Hematopoietic multipotent progenitor cell treated with erythropoietin and hydrocortisone succinate and interleukin-3 and kit ligand, for 4 days (in vitro differentiated cells): ENCODE measurements around the gene ICOSLG.
"Not testable (repeated sequence)": the region's sequence is repeated elsewhere in the genome, so short reads cannot be mapped to it uniquely, and the experiment has no call there.

ENCODE experiments used
- DNase-seq: peaks from one replicate; pipeline ENCODE4 v3.0.0-alpha.2; 2015

The ICOSLG gene

GRCh38 chr21:44263768-44264167 lies 23.0 kb upstream of the ICOSLG start:
- DNase-seq = no peak

GRCh38 chr21:44263221-44263760 lies 22.5 kb upstream of the ICOSLG start:
- DNase-seq = no peak

- DNase-seq = no peak
These were observed 21.8 kb upstream of the ICOSLG start for GRCh38 chr21:44262338-44263056.

GRCh38 chr21:44261675-44262295 lies 21.0 kb upstream of the ICOSLG start, which contains the start of gene DNMT3L:
DNMT3L (minus strand) TSS chr21:44261897; CDS start chr21:44261259, 638 bp downstream.
- no peak for DNase-seq

- DNase-seq = no peak
These were observed 20.3 kb upstream of the ICOSLG start for GRCh38 chr21:44260791-44261631.

GRCh38 chr21:44260066-44260465 lies 19.3 kb upstream of the ICOSLG start:
- no peak for DNase-seq

- DNase-seq = no peak
These were observed 18.5 kb upstream of the ICOSLG start for GRCh38 chr21:44259082-44259705.

- DNase-seq = no peak
These were observed 17.4 kb upstream of the ICOSLG start for GRCh38 chr21:44258056-44258725.

- DNase-seq = no peak
These were observed 14.8 kb upstream of the ICOSLG start for GRCh38 chr21:44255511-44255981.

- DNase-seq = no peak
These were observed 13.3 kb upstream of the ICOSLG start for GRCh38 chr21:44253832-44254710.

GRCh38 chr21:44249204-44250037 lies 8.7 kb upstream of the ICOSLG start:
- DNase-seq = not testable (repeated sequence)

GRCh38 chr21:44247904-44248303 lies 7.2 kb upstream of the ICOSLG start:
- DNase-seq = not testable (repeated sequence)

GRCh38 chr21:44243980-44244379 lies 3.2 kb upstream of the ICOSLG start:
- DNase-seq = not testable (repeated sequence)

- not testable (repeated sequence) for DNase-seq
These were observed 538 bp upstream of the ICOSLG start for GRCh38 chr21:44241281-44241680.

- DNase-seq = not testable (repeated sequence)
These were observed 390 bp downstream of the ICOSLG start for GRCh38 chr21:44240353-44240752.

- DNase-seq = not testable (repeated sequence)
These were observed 11.2 kb downstream of the ICOSLG start for GRCh38 chr21:44229561-44229960.

- DNase-seq = not testable (repeated sequence)
These were observed 12.6 kb downstream of the ICOSLG start for GRCh38 chr21:44228109-44228508.

GRCh38 chr21:44227614-44228013 lies 13.1 kb downstream of the ICOSLG start:
- not testable (repeated sequence) for DNase-seq

GRCh38 chr21:44225605-44226004 lies 15.1 kb downstream of the ICOSLG start:
- DNase-seq = not testable (repeated sequence)

GRCh38 chr21:44223334-44223733 lies 17.4 kb downstream of the ICOSLG start:
- not testable (repeated sequence) for DNase-seq
